ENCODE data around the gene SYNDIG1.

Gene SYNDIG1

GRCh38 chr20:24694157-24694726 is 224.8 kb downstream of the SYNDIG1 start:
- DNase-seq (ENCODE audit: low read depth) = no peak

GRCh38 chr20:24694727-24695528 is 225.5 kb downstream of the SYNDIG1 start:
- DNase-seq (ENCODE audit: low read depth) = no peak

- no peak for DNase-seq (ENCODE audit: low read depth)
Observed at GRCh38 chr20:24695529-24696225, 226.2 kb downstream of the SYNDIG1 start.

- DNase-seq (ENCODE audit: low read depth) = no peak
Observed at GRCh38 chr20:24696396-24696795, 227.0 kb downstream of the SYNDIG1 start.

GRCh38 chr20:24697411-24697810 is 228.0 kb downstream of the SYNDIG1 start:
- DNase-seq (ENCODE audit: low read depth) = no peak

GRCh38 chr20:24698189-24698588 is 228.8 kb downstream of the SYNDIG1 start:
- no peak for DNase-seq (ENCODE audit: low read depth)

GRCh38 chr20:24698706-24699206 is 229.3 kb downstream of the SYNDIG1 start:
- DNase-seq (ENCODE audit: low read depth) = no peak

GRCh38 chr20:24699321-24700165 is 230.1 kb downstream of the SYNDIG1 start:
- no peak for DNase-seq (ENCODE audit: low read depth)

- DNase-seq (ENCODE audit: low read depth) = no peak
Observed at GRCh38 chr20:24700166-24700860, 230.9 kb downstream of the SYNDIG1 start.

- no peak for DNase-seq (ENCODE audit: low read depth)
Observed at GRCh38 chr20:24701027-24701426, 231.6 kb downstream of the SYNDIG1 start.

- DNase-seq (ENCODE audit: low read depth) = no peak
Observed at GRCh38 chr20:24701668-24702067, 232.2 kb downstream of the SYNDIG1 start.

GRCh38 chr20:24702501-24703283 is 233.3 kb downstream of the SYNDIG1 start:
- no peak for DNase-seq (ENCODE audit: low read depth)

GRCh38 chr20:24703284-24703610 is 233.8 kb downstream of the SYNDIG1 start:
- DNase-seq (ENCODE audit: low read depth) = no peak

- no peak for DNase-seq (ENCODE audit: low read depth)
Observed at GRCh38 chr20:24704899-24705298, 235.5 kb downstream of the SYNDIG1 start.

- DNase-seq (ENCODE audit: low read depth) = no peak
Observed at GRCh38 chr20:24705486-24705885, 236.1 kb downstream of the SYNDIG1 start.

GRCh38 chr20:24708411-24709295 is 239.2 kb downstream of the SYNDIG1 start:
- DNase-seq (ENCODE audit: low read depth) = no peak

Measured in amniotic epithelial cell (primary cell).